ENCODE results near the gene TMEM145. TPM values are rescaled to one million over a fixed set of nuclear protein-coding genes. Genes with fewer than 3 reads are reported as not detected.

TMEM145 gene
- total and polyA plus RNA-seq, 9 of the 15 experiments (the other 6 are each of a cell fraction or from before 2014, with no cell fraction given) = 0.80 to 5.5 (median 1.9) TPM; not detected in 3

GRCh38 chr19:42332059-42332458 is 18.9 kb downstream of the TMEM145 start:
- FAIRE-seq (no peak), ATAC-seq (no peak), DNase-seq (ENCODE audit: extremely low read depth in 1 of 4, low spot score in 3 of 4) (no peak)
- H3K9me1 ChIP-seq (ENCODE audit: control insufficient read depth, insufficient read depth, low read length) = peaks cover under 1% of the 10 kb centered on the region
- 0 out of 3 replicates have a peak, but pooled peaks cover 4% of the 10 kb centered on the region for H3K79me2 ChIP-seq (ENCODE audit: control insufficient read depth, insufficient read depth, low read length)
- H3K27ac ChIP-seq (ENCODE audit: extremely low read depth, low read depth, low read length) = no peak overlapping the region
- H3K4me1 ChIP-seq (replicated peaks in 1 of 2; ENCODE audit: control insufficient read depth in 2 of 2, insufficient read depth in 2 of 2, low read length in 2 of 2) = peaks cover 0 to 17% of the 10 kb centered on the region in 2 experiments; a peak in 3 of 5 replicates
- intact Hi-C loops (cut with micrococcal nuclease) = no loop called here
- in situ Hi-C loops (cut with MboI) = no loop called here
- POLR2A ChIA-PET = no interaction called here
- H3K9ac ChIP-seq (ENCODE audit: insufficient read depth in 1 of 2, low read depth in 2 of 2, low read length in 2 of 2) = no peak overlapping the region; a peak in 1 of 4 replicates
- H4K20me1 ChIP-seq (replicated peaks; ENCODE audit: control insufficient read depth, insufficient read depth, low read length) = no peaks in the 10 kb centered on the region; the same call in 1 of the 2 replicates
- H3K36me3 ChIP-seq (ENCODE audit: control insufficient read depth, insufficient read depth, low read length) = peaks cover 13% of the 10 kb centered on the region; the same call in 2 of the 3 replicates
- H3K9me3 ChIP-seq (replicated peaks; ENCODE audit: control insufficient read depth, insufficient read depth, low read depth, low read length) = no peaks in the 10 kb centered on the region
- BruUV-seq (replicated peaks) = no TSS peak
- no peak overlapping the region for H2AFZ ChIP-seq (ENCODE audit: low read depth, low read length)
- no peak overlapping the region for H3K4me2 ChIP-seq (ENCODE audit: insufficient read depth, low read length)
- no peak overlapping the region for H3K4me3 ChIP-seq
- CTCF ChIA-PET (ENCODE audit: low intra/inter-chr PET ratio) = no interaction called here
- 62% methylated on average over 3 of the region's 6 CpGs for WGBS (ENCODE audit: insufficient coverage, low coverage, missing lambda C conversion rate)
- H3K27me3 ChIP-seq (ENCODE audit: control insufficient read depth in 2 of 2, insufficient read depth in 2 of 2, low read length in 2 of 2) = no peaks in the 10 kb centered on the region
- no peak for TF ChIP-seq CUX1 (CRISPR knock-in tag; IDR thresholded peaks at IDR 0.05)
- TF ChIP-seq ZKSCAN8 (CRISPR knock-in tag; IDR thresholded peaks at IDR 0.05) = no peak
- TF ChIP-seq MTA1 (IDR thresholded peaks at IDR 0.05; ENCODE audit: borderline replicate concordance) = no peak
- no peak for TF ChIP-seq RBM22 (IDR thresholded peaks at IDR 0.05; ENCODE audit: low read depth, low read length, poor library complexity, severe bottlenecking)
- no peak for TF ChIP-seq ZNF212 (CRISPR knock-in tag; IDR thresholded peaks at IDR 0.05)
- TF ChIP-seq TAL1 (IDR thresholded peaks at IDR 0.05) = no peak
- no peak for TF ChIP-seq ZNF699 (CRISPR knock-in tag; IDR thresholded peaks at IDR 0.05; ENCODE audit: insufficient replicate concordance)
- no peak for TF ChIP-seq HIVEP1 (CRISPR knock-in tag; IDR thresholded peaks at IDR 0.05)
- no peak for TF ChIP-seq CCNT2 (IDR thresholded peaks at IDR 0.05; ENCODE audit: borderline replicate concordance, extremely low read depth, insufficient read length, low read depth, low read length)
- no peak for TF ChIP-seq SFPQ (IDR thresholded peaks at IDR 0.05; ENCODE audit: low read depth, low read length)
- TF ChIP-seq CHD1 (IDR thresholded peaks at IDR 0.05; ENCODE audit: low read length) = no peak
- no peak for TF ChIP-seq EGR1 (conservative IDR thresholded peaks at IDR 0.05)

Data from K562 (cell line).